AG10803 (cell line): ENCODE data around the gene PPARD.

Source experiments
- DNase-seq: peaks from one replicate; pipeline ENCODE4 v3.0.0; 2010; ENCODE audit warnings: low read depth
- H3K4me3 ChIP-seq: 2 replicates; pipeline ENCODE4 v1.5.1; 2011; ENCODE audit warnings: mild to moderate bottlenecking, low read length, control low read depth
- CTCF ChIP-seq: conservative IDR thresholded peaks from 2 replicates; pipeline ENCODE4 v1.5.1; 2011; ENCODE audit warnings: mild to moderate bottlenecking, low read length, control low read depth, inconsistent platforms

The PPARD gene

GRCh38 chr6:35377002-35377401 is 34.6 kb downstream of the PPARD start:
- H3K4me3 ChIP-seq: no peak overlapping the region
- no peak for DNase-seq
- no peak for TF ChIP-seq CTCF

GRCh38 chr6:35378261-35378660 is 35.9 kb downstream of the PPARD start:
- peak; percentile 62 for DNase-seq
- no peak overlapping the region for H3K4me3 ChIP-seq
- TF ChIP-seq CTCF: no peak

GRCh38 chr6:35381132-35381531 is 38.8 kb downstream of the PPARD start:
- H3K4me3 ChIP-seq: no peak overlapping the region
- peak; percentile 48 for DNase-seq
- no peak for TF ChIP-seq CTCF

- TF ChIP-seq CTCF: no peak
- DNase-seq: no peak
- H3K4me3 ChIP-seq: no peak overlapping the region
These were observed 39.7 kb downstream of the PPARD start for GRCh38 chr6:35382015-35382414.

GRCh38 chr6:35385457-35386202 is 43.3 kb downstream of the PPARD start:
- DNase-seq: peak; percentile 75
- no peak for TF ChIP-seq CTCF
- no peak overlapping the region for H3K4me3 ChIP-seq

- no peak for DNase-seq
- TF ChIP-seq CTCF: no peak
- no peak overlapping the region for H3K4me3 ChIP-seq
These were observed 44.6 kb downstream of the PPARD start for GRCh38 chr6:35386989-35387388.

GRCh38 chr6:35388030-35388429 is 45.7 kb downstream of the PPARD start:
- DNase-seq: no peak
- no peak for TF ChIP-seq CTCF
- H3K4me3 ChIP-seq: no peak overlapping the region
